GM20000 (cell line): ENCODE results near the gene ITPR2.
A peak's percentile ranks its signal among the peaks of the same experiment; 100 is the strongest.
"Not testable (repeated sequence)": the region's sequence is repeated elsewhere in the genome, so short reads cannot be mapped to it uniquely, and the experiment has no call there.

Experiments used
- DNase-seq: peaks from one replicate; pipeline ENCODE4 v3.0.0; 2012; ENCODE audit warnings: low spot score
- CTCF ChIP-seq: IDR thresholded peaks from 2 replicates; pipeline ENCODE4 v1.5.1; 2012; ENCODE audit warnings: mild to moderate bottlenecking, control low read depth; ENCODE audit errors: extremely low read depth, missing control alignments

Gene ITPR2

GRCh38 chr12:26318661-26319068, 514.3 kb downstream of the ITPR2 start:
- DNase-seq = peak; percentile 44
- TF ChIP-seq CTCF = no peak

GRCh38 chr12:26317942-26318575, 514.9 kb downstream of the ITPR2 start:
- no peak for DNase-seq
- no peak for TF ChIP-seq CTCF

- not testable (repeated sequence) for DNase-seq
Measured at GRCh38 chr12:26314103-26314502, 518.9 kb downstream of the ITPR2 start.

GRCh38 chr12:26310489-26310888, 522.5 kb downstream of the ITPR2 start:
- not testable (repeated sequence) for DNase-seq

- no peak for TF ChIP-seq CTCF
- no peak for DNase-seq
Measured at GRCh38 chr12:26309634-26310033, 523.4 kb downstream of the ITPR2 start.

DNA sequence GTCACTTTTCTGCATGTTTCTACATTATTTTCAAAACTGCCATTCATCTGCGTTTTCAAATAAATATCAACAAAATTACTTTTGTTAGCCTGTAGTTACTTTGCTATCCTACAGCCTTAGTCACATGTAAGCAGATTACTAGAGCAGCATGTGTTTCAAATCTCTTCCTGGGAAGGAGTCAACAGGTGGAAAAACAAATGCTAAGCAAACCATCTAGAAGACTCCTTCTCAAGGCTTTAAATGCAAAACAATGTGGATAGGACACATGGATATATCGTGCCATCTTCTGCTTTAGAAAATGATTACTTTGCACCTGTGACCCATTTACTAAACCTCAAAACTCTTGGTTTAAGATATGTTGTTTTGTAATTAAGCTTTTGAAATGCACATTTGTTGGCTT, 528.7 kb downstream of the ITPR2 start:
- no peak for DNase-seq
- no peak for TF ChIP-seq CTCF

DNA sequence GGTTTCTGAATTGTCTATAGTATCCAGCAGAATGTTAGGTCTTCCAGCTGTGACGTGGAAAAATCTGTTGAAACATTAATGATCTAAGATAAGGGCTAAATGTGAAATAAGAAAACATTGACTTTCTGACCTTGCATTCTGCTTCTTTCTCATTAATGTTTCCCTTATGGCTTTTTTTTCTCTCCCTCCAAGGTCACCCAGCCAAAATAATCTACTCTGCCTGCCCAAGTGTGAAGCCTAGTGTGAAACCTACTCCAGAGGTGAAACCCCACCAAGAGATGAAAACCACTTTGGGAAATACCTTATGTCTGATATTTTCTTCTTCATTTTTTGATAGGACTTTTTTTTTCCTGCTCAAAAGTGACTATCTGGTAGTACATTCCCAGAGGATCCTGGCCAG, 529.6 kb downstream of the ITPR2 start:
- DNase-seq = no peak
- TF ChIP-seq CTCF = no peak

GRCh38 chr12:26302776-26303175, 530.2 kb downstream of the ITPR2 start:
- no peak for TF ChIP-seq CTCF

GRCh38 chr12:26299751-26300150, 533.2 kb downstream of the ITPR2 start:
- no peak for TF ChIP-seq CTCF
- DNase-seq = no peak

More at GRCh38 chr12:26302776-26303175, 530.2 kb downstream of the ITPR2 start:
- no peak for DNase-seq
